ENCODE data around the gene TYK2.
"Not testable (repeated sequence)": the region's sequence is repeated elsewhere in the genome, so short reads cannot be mapped to it uniquely, and the experiment has no call there.

TYK2 gene

DNA sequence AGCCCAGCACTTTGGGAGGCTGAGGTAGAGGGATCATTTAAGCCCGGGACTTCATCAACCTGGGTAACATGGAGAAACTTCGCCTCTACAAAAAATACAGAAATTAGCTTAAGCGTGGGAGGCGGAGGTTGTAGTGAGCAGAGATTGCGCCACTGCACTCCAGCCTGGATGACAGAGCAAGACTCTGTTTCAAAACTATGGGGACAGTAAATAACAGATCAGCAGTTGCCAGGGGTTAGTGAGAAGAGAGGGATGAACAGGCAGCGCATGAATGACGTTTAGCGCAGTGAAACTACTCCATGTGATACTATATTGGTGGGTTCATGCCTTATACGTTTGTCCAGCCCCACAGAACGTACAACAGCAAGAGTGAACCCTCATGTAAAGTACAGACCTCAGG lies 33.9 kb downstream of the TYK2 start:
- no peaks in the 10 kb centered on the region for H3K36me3 Mint-ChIP-seq (ENCODE audit: low read depth)
- H3K4me1 Mint-ChIP-seq = peaks cover 6% of the 10 kb centered on the region
- peaks cover 10% of the 10 kb centered on the region for H3K27me3 Mint-ChIP-seq (ENCODE audit: low read depth, poor library complexity)
- H3K27ac Mint-ChIP-seq = no peak overlapping the region
- H3K4me3 Mint-ChIP-seq = no peak overlapping the region
- H3K9me3 Mint-ChIP-seq = no peaks in the 10 kb centered on the region
- TF ChIP-seq, protein P1, sequence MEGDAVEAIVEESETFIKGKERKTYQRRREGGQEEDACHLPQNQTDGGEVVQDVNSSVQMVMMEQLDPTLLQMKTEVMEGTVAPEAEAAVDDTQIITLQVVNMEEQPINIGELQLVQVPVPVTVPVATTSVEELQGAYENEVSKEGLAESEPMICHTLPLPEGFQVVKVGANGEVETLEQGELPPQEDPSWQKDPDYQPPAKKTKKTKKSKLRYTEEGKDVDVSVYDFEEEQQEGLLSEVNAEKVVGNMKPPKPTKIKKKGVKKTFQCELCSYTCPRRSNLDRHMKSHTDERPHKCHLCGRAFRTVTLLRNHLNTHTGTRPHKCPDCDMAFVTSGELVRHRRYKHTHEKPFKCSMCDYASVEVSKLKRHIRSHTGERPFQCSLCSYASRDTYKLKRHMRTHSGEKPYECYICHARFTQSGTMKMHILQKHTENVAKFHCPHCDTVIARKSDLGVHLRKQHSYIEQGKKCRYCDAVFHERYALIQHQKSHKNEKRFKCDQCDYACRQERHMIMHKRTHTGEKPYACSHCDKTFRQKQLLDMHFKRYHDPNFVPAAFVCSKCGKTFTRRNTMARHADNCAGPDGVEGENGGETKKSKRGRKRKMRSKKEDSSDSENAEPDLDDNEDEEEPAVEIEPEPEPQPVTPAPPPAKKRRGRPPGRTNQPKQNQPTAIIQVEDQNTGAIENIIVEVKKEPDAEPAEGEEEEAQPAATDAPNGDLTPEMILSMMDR (IDR thresholded peaks at IDR 0.05) = no peak
- DNase-seq = no peak

DNA sequence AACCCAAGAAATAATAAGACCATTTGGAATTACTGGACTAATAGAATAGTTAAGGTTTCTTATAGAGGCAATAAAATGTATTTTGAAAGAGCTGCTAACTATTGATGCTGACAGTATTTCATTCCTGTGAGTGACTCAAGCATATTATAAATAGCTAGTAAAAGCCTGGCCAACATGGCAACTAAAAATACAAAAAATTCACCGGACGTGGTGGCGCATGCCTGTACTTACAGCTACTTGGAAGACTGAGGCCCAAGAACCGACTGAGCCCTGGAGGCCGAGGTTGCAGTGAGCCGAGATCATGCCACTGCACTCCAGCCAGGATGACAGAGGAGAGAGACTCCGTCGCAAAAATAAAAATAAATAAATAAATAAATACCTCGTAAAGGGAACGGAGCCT lies 35.6 kb downstream of the TYK2 start:
- Mint-ChIP-seq H3K9me3 (no peaks in the 10 kb centered on the region), H3K4me3 (no peak overlapping the region), H3K27me3 (ENCODE audit: low read depth, poor library complexity) (peaks cover 16% of the 10 kb centered on the region), H3K36me3 (ENCODE audit: low read depth) (no peaks in the 10 kb centered on the region), H3K4me1 (peaks cover 11% of the 10 kb centered on the region), H3K27ac (no peak overlapping the region)
- TF ChIP-seq, protein P1 (IDR thresholded peaks at IDR 0.05) = no peak
- DNase-seq = no peak

DNA sequence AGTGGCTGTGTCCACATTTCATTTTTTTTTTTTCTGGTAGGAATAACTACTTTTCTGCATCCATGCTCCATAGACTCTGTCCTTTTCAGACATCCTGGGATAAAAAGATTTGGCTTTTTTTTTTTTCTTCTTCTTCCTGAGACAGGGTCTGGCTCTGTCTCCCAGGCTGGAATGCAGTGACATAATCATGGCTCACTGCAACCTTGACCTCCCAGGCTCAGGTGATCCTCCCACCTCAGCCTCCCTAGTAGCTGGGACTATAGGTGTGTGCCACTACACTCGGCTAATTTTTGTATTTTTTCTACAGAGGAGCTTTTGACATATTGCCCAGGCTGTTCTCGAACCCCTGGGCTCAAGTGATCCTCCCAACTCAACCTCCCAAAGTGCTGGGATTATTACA lies 36.9 kb downstream of the TYK2 start:
- Mint-ChIP-seq H3K4me3 (no peak overlapping the region), H3K27me3 (ENCODE audit: low read depth, poor library complexity) (peaks cover 24% of the 10 kb centered on the region)

DNA sequence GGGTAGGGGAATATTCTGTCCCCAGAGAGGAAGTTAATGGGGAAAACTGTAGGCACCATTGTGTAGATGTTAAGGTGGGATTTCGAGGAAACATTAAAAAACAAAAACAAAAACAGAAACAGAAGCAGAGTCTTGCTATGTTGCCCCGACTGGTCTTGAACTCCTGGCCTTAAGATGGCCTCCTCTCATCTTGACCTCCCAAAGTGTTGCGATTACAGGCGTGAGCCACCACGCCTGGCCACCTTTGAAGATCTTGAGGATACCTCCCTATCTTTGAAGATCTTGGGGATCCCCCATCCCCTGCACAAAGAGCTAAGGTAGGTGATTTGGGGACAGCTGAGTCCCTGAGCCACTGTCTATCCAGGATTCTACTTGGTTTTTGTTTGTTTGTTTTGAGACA lies 40.4 kb downstream of the TYK2 start:
- DNase-seq = no peak
- H3K4me1 Mint-ChIP-seq = peaks cover 6% of the 10 kb centered on the region
- TF ChIP-seq, protein P1 (IDR thresholded peaks at IDR 0.05) = no peak
- H3K4me3 Mint-ChIP-seq = no peak overlapping the region
- H3K36me3 Mint-ChIP-seq (ENCODE audit: low read depth) = no peaks in the 10 kb centered on the region
- no peaks in the 10 kb centered on the region for H3K9me3 Mint-ChIP-seq
- no peak overlapping the region for H3K27ac Mint-ChIP-seq
- H3K27me3 Mint-ChIP-seq (ENCODE audit: low read depth, poor library complexity) = peaks cover 27% of the 10 kb centered on the region

More for the DNA sequence above, 36.9 kb downstream of the TYK2 start:
- no peak for DNase-seq
- H3K36me3 Mint-ChIP-seq (ENCODE audit: low read depth) = no peaks in the 10 kb centered on the region
- no peaks in the 10 kb centered on the region for H3K9me3 Mint-ChIP-seq
- H3K4me1 Mint-ChIP-seq = peaks cover 11% of the 10 kb centered on the region
- TF ChIP-seq, protein P1 (IDR thresholded peaks at IDR 0.05) = no peak
- H3K27ac Mint-ChIP-seq = no peak overlapping the region

DNA sequence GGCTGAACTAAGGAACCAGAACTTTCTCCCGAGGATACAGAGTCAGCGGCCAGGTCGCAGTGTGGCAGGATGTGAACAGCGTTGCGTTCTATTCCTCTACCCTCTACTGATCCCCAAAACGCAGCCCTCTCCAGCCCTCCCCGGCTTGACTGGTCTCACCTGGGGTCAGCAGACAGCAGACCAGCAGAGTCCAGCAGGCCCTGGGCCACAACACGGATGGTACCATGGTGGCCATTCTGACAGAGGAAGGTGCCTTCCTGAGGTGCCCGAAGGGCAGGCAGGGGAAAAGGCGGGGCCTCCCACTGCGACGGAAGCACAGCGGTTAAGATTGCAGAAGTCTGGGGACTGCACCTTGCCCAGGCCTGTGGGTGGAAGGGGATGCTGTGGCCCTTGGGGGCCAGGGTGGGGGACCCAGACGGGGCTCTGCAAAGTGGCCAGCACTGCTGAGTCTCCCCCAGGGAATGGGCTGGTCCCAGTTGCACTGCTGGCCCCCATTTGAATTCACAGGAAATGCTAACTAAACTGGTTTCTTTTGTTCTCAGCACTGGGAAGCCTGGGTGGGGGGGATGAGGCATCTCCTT lies 40.9 kb downstream of the TYK2 start, which contains the start of gene ICAM3:
Gene ICAM3, minus strand, starts transcription at position 245 of the 581 bp plus-strand sequence. Its CDS starts 10 bp downstream, at position 235.
- H3K36me3 Mint-ChIP-seq (ENCODE audit: low read depth) = no peaks in the 10 kb centered on the region
- peaks cover 24% of the 10 kb centered on the region for H3K27me3 Mint-ChIP-seq (ENCODE audit: low read depth, poor library complexity)
- DNase-seq = no peak
- peaks cover 12% of the 10 kb centered on the region for H3K4me1 Mint-ChIP-seq
- no peak within 1 kb of the TSS for H3K27ac Mint-ChIP-seq
- no peaks in the 10 kb centered on the region for H3K9me3 Mint-ChIP-seq
- H3K4me3 Mint-ChIP-seq = no peak within 1 kb of the TSS
- TF ChIP-seq, protein P1 (IDR thresholded peaks at IDR 0.05) = no peak

DNA sequence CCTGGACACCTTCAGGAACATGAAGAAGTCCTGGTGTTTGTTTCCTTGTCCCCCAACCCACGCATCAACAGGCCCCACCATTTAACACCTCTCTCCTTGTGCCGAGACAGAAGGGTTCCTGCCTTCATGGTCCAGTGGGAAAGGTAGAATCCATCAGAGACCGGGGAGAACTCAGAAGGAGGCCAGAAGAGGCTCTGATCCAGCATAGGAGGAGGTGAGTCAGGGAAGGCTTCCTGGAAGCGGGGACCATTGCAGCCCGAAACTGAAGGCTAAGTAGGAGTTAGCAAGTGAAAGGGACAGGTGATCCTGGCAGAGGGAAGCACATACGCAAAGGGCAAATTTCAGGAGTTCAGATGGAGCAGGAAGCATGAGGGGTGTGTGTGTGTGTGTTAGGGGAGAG lies 41.4 kb downstream of the TYK2 start:
- H3K36me3 Mint-ChIP-seq (ENCODE audit: low read depth) = no peaks in the 10 kb centered on the region
- no peak overlapping the region for H3K27ac Mint-ChIP-seq
- H3K9me3 Mint-ChIP-seq = no peaks in the 10 kb centered on the region
- no peak for DNase-seq
- peaks cover 17% of the 10 kb centered on the region for H3K4me1 Mint-ChIP-seq
- H3K4me3 Mint-ChIP-seq = no peak overlapping the region
- peaks cover 23% of the 10 kb centered on the region for H3K27me3 Mint-ChIP-seq (ENCODE audit: low read depth, poor library complexity)
- TF ChIP-seq, protein P1 (IDR thresholded peaks at IDR 0.05) = no peak

DNA sequence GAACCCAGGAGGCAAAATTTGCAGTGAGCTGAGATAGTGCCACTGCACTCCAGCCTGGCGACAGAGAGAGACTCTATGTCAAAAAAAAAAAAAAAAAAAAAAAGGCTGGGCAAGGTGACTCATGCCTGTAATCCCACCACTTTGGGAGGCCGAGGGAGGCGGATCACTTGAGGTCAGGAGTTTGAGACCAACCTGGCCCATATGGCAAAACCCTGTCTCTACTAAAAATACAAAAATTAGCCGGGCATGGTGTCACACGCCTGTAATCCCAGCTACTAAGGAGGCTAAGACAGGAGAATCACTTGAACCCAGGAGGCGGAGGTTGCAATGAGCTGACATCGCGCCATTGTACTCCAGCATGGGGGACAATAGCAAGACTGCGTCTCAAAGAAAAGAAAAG lies 43.6 kb downstream of the TYK2 start:
- Mint-ChIP-seq H3K4me1 (peaks cover 36% of the 10 kb centered on the region), H3K27me3 (ENCODE audit: low read depth, poor library complexity) (peaks cover 23% of the 10 kb centered on the region)
- not testable (repeated sequence) for DNase-seq; H3K27ac Mint-ChIP-seq; H3K36me3 Mint-ChIP-seq (ENCODE audit: low read depth); H3K9me3 Mint-ChIP-seq; H3K4me3 Mint-ChIP-seq
